ENCODE measurements around the gene TUBG2.
A peak's percentile ranks its signal among the peaks of the same experiment; 100 is the strongest.

Gene TUBG2

GRCh38 chr17:42677921-42678781, 19.1 kb downstream of the TUBG2 start:
- peak; percentile 65 for DNase-seq

GRCh38 chr17:42678951-42679491, 19.9 kb downstream of the TUBG2 start:
- DNase-seq = peak; percentile 59

- DNase-seq = peak; percentile 33
These were observed 20.6 kb downstream of the TUBG2 start for GRCh38 chr17:42679492-42680330.

DNA sequence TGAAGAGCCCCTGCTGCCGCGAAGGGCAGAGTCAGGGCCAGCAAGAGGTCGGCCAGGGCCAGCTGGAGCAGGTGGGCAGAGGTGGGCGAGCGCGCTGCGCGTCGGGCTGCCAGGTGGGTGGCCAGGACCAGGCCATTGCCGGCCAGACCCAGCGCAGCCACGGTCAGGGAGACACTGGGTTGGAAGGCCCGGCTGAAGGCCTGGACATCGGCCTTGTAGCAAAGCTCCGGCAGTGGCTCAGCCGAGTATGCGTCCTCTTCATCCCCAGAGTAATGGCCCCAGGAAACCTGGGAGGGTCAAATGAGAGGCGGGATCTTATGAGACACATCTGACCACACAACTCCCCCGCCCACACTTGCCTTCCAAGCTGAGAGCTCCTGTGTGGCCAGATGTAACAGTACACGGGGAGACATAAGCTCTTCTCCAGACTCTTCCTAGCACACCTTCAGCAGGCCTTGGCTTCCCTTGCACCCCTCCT, 21.3 kb downstream of the TUBG2 start:
- DNase-seq = peak; percentile 30

DNA sequence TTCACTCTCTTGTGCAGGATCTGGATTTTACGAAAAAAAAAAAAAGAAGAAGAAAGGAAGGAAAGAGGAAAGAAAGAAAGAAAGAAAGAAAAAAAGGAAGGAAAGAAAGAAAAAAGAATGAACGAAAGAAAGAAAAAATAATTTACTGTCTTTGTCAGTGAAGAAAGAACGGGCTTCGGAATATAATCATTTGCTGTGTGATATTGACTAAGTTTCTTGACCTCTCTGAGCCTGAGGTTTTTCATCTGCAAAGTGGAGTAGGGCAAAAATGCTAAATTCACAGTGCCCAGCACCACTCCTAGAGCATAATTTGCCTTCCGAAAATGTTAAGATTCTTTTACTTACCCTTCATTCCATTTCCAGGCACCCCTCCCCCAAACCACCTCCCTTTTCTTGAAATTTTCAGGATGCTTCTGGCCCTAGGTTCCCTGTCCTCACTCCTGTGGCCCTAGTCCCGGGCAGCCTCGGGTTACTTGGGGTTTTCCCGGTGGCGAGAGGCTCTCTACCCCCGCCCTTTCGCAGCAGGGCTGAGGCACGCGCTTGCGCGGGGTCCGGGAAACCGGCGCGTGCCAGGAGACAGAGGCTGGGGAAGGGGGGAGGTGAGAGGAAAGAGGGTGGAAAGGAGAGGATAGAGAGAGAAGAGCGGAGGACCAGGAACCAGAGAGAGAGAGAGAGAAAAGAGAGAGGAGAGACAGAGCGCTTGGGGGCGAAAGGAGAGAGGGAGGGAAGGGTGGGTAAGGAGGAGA, 23.1 kb downstream of the TUBG2 start, which contains the start of gene CNTNAP1:
Gene CNTNAP1 (plus strand): TSS at position 556 of the 746 bp plus-strand sequence. CDS start 299 bp downstream, outside the sequence.
- peak; percentile 60 for DNase-seq

DNA sequence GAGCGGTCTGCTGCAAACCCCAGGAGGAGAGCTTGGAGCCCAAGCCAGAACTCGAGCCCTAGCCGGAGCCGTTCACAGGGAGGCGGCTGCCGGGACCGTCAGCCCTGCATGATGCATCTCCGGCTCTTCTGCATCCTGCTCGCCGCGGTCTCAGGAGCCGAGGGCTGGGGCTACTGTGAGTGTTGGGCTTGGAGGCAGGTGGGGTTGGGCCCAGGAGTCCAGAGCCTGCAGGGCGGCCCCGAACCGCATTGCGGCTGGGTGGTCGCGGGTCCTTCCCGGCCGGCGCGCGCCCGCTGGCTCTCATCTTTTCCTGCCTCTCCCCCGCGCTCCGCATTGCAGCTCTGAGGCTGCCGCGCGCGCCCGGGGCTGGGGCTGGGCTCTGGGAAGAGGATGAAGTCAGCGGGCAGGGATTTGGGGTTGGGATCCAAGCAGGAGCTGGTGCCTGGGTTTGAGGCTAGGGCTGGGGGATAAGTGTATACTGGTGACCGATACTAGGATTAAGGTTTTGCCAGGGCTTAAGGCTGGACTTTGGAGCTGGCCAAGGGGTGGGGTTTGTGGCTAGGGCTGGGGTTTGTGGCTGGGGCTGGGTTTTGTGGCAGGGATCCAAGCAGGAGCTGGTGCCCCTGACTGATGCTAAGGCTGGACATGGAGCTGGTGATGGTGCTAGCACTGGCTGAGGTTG, 23.8 kb downstream of the TUBG2 start:
- DNase-seq = peak; percentile 38

DNA sequence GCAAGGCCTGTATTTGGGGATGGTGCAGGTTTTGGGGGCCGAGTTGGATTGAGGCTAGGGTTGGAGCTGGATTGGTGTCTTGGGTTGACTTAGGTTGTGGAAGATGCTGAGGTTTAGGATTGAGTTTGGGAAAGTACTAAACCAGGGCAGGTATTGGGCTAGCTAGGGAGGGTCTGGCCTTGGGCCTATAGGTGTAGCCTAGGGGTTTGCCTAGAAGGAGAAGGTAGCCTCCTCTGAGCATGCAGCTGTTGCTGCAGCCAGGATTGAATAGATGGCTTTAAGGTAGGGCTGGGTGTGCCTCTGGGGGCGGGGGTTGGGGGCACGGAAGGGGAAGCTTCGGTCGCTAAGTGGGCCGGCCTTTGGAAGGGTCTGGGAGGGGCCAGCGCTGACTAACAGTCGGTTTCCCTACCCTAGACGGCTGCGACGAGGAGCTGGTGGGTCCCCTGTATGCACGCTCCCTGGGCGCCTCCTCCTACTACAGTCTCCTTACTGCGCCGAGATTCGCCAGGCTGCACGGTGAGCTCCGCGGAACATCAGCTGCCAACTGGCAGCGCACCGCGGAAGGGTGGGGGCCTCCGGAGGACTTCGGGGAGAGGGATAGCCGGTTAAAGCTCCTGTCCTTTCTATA, 24.4 kb downstream of the TUBG2 start:
- DNase-seq = no peak

DNA sequence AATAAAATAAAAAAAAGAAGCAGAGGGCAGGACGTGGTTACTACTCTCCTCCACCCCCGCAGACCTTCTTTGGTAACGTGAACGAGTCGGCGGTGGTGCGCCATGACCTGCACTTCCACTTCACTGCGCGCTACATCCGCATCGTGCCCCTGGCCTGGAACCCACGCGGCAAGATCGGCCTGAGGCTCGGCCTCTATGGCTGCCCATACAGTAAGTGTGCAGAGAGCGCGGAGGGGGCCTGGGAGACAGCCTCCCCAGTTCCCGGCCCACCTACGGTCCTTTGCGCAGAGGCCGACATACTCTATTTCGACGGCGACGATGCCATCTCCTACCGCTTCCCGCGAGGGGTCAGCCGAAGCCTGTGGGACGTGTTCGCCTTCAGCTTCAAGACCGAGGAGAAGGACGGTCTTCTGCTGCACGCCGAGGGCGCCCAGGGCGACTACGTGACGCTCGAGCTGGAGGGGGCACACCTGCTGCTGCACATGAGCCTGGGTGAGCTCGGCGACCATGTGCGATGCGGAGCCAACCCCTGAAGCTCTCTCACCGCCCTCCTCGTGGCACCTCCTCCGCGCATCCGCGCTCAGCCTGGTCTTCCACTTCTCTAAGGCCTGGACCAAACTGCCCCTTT, 26.0 kb downstream of the TUBG2 start:
- no peak for DNase-seq

DNA sequence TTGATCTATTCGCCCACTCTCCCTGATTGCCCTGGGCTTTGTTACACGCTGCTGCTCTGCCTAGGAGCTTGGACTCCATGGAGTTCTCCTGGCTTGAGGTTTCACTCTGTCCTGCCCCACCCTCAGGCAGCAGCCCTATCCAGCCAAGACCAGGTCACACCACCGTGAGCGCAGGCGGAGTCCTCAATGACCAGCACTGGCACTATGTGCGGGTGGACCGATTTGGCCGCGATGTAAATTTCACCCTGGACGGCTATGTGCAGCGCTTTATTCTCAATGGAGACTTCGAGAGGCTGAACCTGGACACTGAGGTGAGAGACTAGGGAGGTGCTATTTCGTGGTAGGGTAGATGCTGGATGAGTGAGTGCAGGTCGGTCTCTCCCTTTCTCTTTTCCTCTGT, 26.7 kb downstream of the TUBG2 start:
- no peak for DNase-seq

DNA sequence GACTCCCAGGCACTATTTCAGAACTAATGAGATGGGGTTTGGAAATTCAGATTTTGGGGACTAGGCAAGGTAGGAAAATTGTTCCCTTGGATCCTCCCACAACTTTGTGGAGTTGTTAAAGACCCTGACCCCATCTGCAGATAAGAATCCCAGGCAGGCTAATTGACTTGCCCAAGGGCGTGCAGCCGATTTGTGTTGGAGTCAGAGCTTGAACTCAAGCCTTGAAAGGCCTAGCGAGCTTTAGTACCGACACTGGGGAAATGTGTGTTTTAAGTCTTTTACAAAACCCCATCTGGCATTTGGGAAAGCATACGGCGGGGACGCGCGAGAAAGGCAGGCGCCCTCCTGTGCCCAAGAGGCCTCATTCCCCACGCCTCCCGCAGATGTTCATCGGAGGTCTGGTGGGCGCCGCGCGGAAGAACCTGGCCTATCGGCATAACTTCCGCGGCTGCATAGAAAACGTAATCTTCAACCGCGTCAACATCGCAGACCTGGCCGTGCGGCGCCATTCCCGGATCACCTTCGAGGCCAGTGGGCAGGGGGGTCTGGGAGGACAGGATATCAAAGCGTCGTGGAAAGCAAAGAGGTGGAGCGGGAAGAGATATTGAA, 27.5 kb downstream of the TUBG2 start:
- DNase-seq = no peak

DNA sequence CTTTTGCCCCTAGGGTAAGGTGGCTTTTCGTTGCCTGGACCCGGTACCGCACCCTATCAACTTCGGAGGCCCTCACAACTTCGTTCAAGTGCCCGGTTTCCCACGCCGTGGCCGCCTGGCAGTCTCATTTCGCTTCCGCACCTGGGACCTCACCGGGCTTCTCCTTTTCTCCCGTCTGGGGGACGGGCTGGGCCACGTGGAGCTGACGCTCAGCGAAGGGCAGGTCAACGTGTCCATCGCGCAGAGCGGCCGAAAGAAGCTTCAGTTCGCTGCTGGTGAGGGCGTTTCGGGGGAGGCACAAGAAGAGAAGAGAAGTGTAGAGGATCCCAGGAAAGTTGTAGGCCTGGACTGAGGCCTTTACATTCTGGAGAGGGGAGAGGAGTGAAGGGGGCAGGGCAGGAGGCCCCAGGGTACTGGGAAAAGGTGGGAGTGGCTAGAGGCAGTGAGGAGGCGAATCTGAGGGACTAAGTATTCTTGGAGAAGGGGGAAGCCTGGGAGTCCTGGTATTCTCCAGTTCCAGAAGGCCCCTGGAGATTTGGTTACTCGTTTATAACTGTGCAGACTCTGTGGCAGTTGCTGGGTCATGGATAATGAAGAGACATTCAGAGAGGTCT, 28.7 kb downstream of the TUBG2 start:
- no peak for DNase-seq

DNA sequence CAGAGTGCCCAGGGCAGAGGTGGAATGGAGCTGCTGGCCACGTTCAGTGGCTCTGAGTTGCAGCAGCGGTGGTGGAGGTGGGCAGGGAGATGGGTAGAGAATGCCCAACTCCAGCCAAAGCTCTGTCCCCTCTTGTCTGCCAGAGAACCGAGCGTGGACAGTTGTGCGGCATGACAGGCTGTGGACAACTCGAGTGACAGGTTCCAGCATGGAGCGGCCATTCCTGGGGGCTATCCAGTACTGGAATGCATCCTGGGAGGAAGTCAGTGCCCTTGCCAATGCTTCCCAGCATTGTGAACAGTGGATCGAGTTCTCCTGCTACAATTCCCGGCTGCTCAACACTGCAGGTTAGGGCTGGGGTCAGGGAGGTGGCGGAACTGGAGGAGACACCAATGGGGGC, 31.5 kb downstream of the TUBG2 start:
- DNase-seq = no peak

DNA sequence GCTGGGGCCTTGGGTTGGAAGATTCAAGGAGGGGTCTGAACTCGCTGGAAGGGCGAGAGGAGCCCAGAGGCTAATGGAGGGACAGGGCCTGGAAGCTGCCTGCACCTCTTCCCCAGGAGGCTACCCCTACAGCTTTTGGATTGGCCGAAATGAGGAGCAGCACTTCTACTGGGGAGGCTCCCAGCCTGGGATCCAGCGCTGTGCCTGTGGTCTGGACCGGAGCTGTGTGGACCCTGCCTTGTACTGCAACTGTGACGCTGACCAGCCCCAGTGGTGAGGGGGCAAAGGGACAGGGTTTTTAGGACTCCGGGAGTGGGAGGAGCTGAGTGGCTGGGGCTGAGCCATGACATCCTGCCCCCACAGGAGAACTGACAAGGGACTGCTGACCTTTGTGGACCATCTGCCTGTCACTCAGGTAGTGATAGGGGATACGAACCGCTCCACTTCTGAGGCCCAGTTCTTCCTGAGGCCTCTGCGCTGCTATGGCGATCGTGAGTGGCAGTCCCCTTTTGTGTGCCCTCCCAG, 32.0 kb downstream of the TUBG2 start:
- no peak for DNase-seq

- no peak for DNase-seq
These were observed 33.4 kb downstream of the TUBG2 start for GRCh38 chr17:42692489-42692888.

DNA sequence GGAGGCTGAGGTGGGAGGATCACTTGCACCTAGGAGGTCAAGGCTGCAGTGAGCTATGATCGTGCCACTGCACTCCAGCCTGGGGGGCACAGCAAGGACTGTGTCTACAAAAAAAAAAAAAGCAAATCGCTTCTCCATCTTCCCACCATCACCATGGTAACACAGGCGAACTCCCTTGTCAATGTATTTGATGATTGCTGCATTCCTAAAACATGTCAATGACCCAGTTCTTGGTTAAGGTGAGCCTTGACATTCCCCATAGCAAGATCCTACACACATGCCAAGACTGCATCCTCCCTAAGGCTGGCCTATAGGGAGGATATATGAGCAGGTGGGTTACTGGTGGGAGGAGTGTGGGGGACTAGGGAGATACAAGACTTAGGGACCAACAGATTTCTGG, 35.4 kb downstream of the TUBG2 start:
- DNase-seq = no peak

GRCh38 chr17:42695500-42695899, 36.4 kb downstream of the TUBG2 start:
- no peak for DNase-seq

GRCh38 chr17:42697108-42697811, 38.2 kb downstream of the TUBG2 start:
- no peak for DNase-seq

GRCh38 chr17:42698736-42699414, 39.8 kb downstream of the TUBG2 start:
- no peak for DNase-seq

DNA sequence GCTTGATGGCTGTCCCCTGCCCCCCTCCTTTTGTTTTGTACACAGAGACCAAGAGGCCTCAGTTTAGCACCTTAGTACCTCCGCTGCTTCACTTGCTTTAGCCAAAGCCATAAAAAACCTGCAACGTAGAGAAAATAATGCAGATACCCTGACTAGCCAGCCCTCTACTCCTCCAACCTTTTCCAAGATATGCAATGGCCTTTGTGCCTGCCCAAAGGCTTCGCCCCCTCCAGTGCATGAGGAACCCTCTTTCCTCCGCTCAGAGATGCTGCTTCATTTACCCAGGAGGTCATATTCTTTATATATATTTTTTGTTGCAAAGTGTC, 40.3 kb downstream of the TUBG2 start:
- DNase-seq = no peak
